CD14-positive monocyte (primary cell): ENCODE results near the gene CPO. TPM values are rescaled to one million over a fixed set of nuclear protein-coding genes. Genes with fewer than 3 reads are reported as not detected.

Experiments used
- DNase-seq, 3 donors: peaks; one replicate each; pipeline ENCODE4 v3.0.0-alpha.2; 2011 to 2022
- H2AFZ ChIP-seq: 2 replicates; pipeline ENCODE4 v1.6.0; 2012; ENCODE audit warnings: mild to moderate bottlenecking, low read depth, low read length, inconsistent platforms; ENCODE audit not compliant: insufficient read depth, poor library complexity, severe bottlenecking
- H3K27ac ChIP-seq, 2 donors: 1 replicate in 1 of 2; 2 replicates in 1 of 2; pipeline ENCODE4 v1.5.1; 2012 to 2013; ENCODE audit warnings: low read length in 2 of 2, control low read depth in 1 of 2, inconsistent platforms in 1 of 2, low read depth in 1 of 2, mild to moderate bottlenecking in 1 of 2
- H3K27me3 ChIP-seq, 2 donors: one replicate each; pipeline versions ENCODE4 v1.6.0 to v1.6.1; 2011 to 2013; ENCODE audit warnings: low read length in 2 of 2; ENCODE audit not compliant: control insufficient read depth in 2 of 2, insufficient read depth in 2 of 2
- H3K36me3 ChIP-seq, 2 donors: replicated peaks in 1 of 2; 1 replicate in 1 of 2; 2 replicates in 1 of 2; pipeline versions ENCODE4 v1.5.1 to v1.6.1; 2012 to 2013; ENCODE audit warnings: low read length in 2 of 2, control low read depth in 1 of 2, inconsistent platforms in 1 of 2, mild to moderate bottlenecking in 1 of 2; ENCODE audit not compliant: insufficient read depth in 2 of 2, control insufficient read depth in 1 of 2
- H3K4me1 ChIP-seq, 2 donors: 1 replicate in 1 of 2; 2 replicates in 1 of 2; pipeline versions ENCODE4 v1.5.1 to v1.6.1; 2012 to 2013; ENCODE audit warnings: low read length in 2 of 2, control low read depth in 1 of 2, inconsistent platforms in 1 of 2, mild to moderate bottlenecking in 1 of 2, moderate library complexity in 1 of 2; ENCODE audit not compliant: insufficient read depth in 2 of 2, control insufficient read depth in 1 of 2
- H3K4me2 ChIP-seq: replicated peaks from 2 replicates; pipeline ENCODE3; 2012; ENCODE audit warnings: low read length, moderate library complexity, mild to moderate bottlenecking; ENCODE audit not compliant: poor library complexity, severe bottlenecking; ENCODE audit errors: extremely low read depth
- H3K4me3 ChIP-seq, 3 experiments: fragments of 200-600 bp in 1 of 3; sonication (generic) in 1 of 3; replicated peaks in 1 of 3; 1 replicate in 2 of 3; 2 replicates in 1 of 3; pipeline ENCODE4 v1.5.1; 2011 to 2013; ENCODE audit warnings: low read length in 3 of 3, mild to moderate bottlenecking in 3 of 3, control low read depth in 2 of 3, low read depth in 2 of 3, inconsistent platforms in 1 of 3, moderate library complexity in 1 of 3
- H3K79me2 ChIP-seq: 2 replicates; pipeline ENCODE4 v1.6.0; 2012; ENCODE audit warnings: mild to moderate bottlenecking, control low read depth, inconsistent platforms, low read length, moderate library complexity; ENCODE audit not compliant: insufficient read depth
- H3K9ac ChIP-seq: 2 replicates; pipeline ENCODE4 v1.6.0; 2017; ENCODE audit warnings: low read length, mild to moderate bottlenecking; ENCODE audit not compliant: insufficient read depth, poor library complexity, severe bottlenecking
- H3K9me3 ChIP-seq, 2 donors: replicated peaks in 1 of 2; 1 replicate in 1 of 2; 2 replicates in 1 of 2; pipeline versions ENCODE4 v1.5.1 to v1.6.1; 2012 to 2013; ENCODE audit warnings: low read length in 2 of 2, control low read depth in 1 of 2; ENCODE audit not compliant: control insufficient read depth in 1 of 2, insufficient read depth in 1 of 2
- H4K20me1 ChIP-seq: 2 replicates; pipeline ENCODE4 v1.6.0; 2012; ENCODE audit warnings: mild to moderate bottlenecking, low read length, control low read depth, moderate library complexity; ENCODE audit not compliant: insufficient read depth
- H3K27ac Mint-ChIP-seq, 7 donors: one replicate each; pipeline ENCODE4 v1.8.0; 2020; ENCODE audit warnings: mild to moderate bottlenecking in 7 of 7, mixed read lengths in 7 of 7, moderate library complexity in 6 of 7, inconsistent platforms in 2 of 7
- H3K27me3 Mint-ChIP-seq, 3 donors: one replicate each; pipeline ENCODE4 v1.8.0; 2021 to 2022; ENCODE audit warnings: low read depth in 3 of 3, mild to moderate bottlenecking in 3 of 3, mixed read lengths in 3 of 3, moderate library complexity in 3 of 3, inconsistent platforms in 1 of 3
- H3K36me3 Mint-ChIP-seq, 2 donors: one replicate each; pipeline ENCODE4 v1.8.0; 2020; ENCODE audit warnings: mixed read lengths in 2 of 2, inconsistent platforms in 1 of 2, mild to moderate bottlenecking in 1 of 2
- H3K4me1 Mint-ChIP-seq: one replicate; pipeline ENCODE4 v1.8.0; 2020; ENCODE audit warnings: mild to moderate bottlenecking, mixed read lengths
- H3K4me3 Mint-ChIP-seq, 2 donors: one replicate each; pipeline ENCODE4 v1.8.0; 2020; ENCODE audit warnings: mild to moderate bottlenecking in 2 of 2, mixed read lengths in 2 of 2, moderate library complexity in 1 of 2
- H3K9me3 Mint-ChIP-seq, 7 donors: one replicate each; pipeline ENCODE4 v1.8.0; 2020 to 2022; ENCODE audit warnings: mixed read lengths in 7 of 7, mild to moderate bottlenecking in 6 of 7, moderate library complexity in 6 of 7, inconsistent platforms in 2 of 7
- CTCF ChIP-seq: fragments of 200-600 bp; IDR thresholded peaks from one replicate; pipeline ENCODE4 v1.8.0; 2022; ENCODE audit warnings: antibody characterized with exemption, mild to moderate bottlenecking
- WGBS: methylation state at CpG from one replicate; pipeline ENCODE4 v1.1.5; 2013; ENCODE audit warnings: missing lambda C conversion rate; ENCODE audit not compliant: insufficient coverage; 5-methylcytosine and 5-hydroxymethylcytosine counted together
- intact Hi-C, 2 donors: fragments of 100-400 bp; cut with micrococcal nuclease; formaldehyde crosslinking; loops; one replicate each; pipeline versions ENCODE4 v1.15.0 to v1.15.1; 2023
- polyA plus RNA-seq, 3 donors: library from polyadenylated mRNA; depleted of rRNA in 1 of 3; unstranded in 2 of 3; stranded (reverse) in 1 of 3; fragments of 300-500 nt in 2 of 3; fragments of >200 nt in 1 of 3; fragmentation: Illumina TruSeq in 2 of 3; gene quantifications; 1 replicate in 2 of 3; 2 replicates in 1 of 3; pipeline ENCODE4 v1.2.3, GENCODE V29; 2012 to 2021

The CPO gene
- polyA plus RNA-seq, 3 donors, result not detected

- H3K9me3 ChIP-seq, result no peaks in the 10 kb centered on the region
- no peak overlapping the region for H3K4me2 ChIP-seq
- DNase-seq, result no peak
- peaks cover 0 to 2% (median 0%) of the 10 kb centered on the region in 7 donors for H3K9me3 Mint-ChIP-seq
- H3K4me1 ChIP-seq, result peaks cover 14 to 16% of the 10 kb centered on the region in 2 donors
- H3K9ac ChIP-seq, result no peak overlapping the region
- intact Hi-C loops, result no loop called here
- H3K79me2 ChIP-seq, result no peaks in the 10 kb centered on the region
- no peak overlapping the region for H3K4me3 ChIP-seq
- no peaks in the 10 kb centered on the region for H3K36me3 ChIP-seq
- no peak overlapping the region for H3K4me3 Mint-ChIP-seq
- peaks cover 13% of the 10 kb centered on the region for H3K4me1 Mint-ChIP-seq
- no CpG with 5 or more reads among the region's 4 CpGs for WGBS
- H3K27ac ChIP-seq, result no peak overlapping the region
- H3K36me3 Mint-ChIP-seq, result no peaks in the 10 kb centered on the region
- H3K27ac Mint-ChIP-seq, result peak overlapping the region in 1 of 7 donors; percentile 8
- TF ChIP-seq CTCF, result no peak
- H3K27me3 Mint-ChIP-seq, result peaks cover 0 to 2% (median 0%) of the 10 kb centered on the region in 3 donors
- peak overlapping the region; percentile 46 for H2AFZ ChIP-seq
- no peaks in the 10 kb centered on the region for H4K20me1 ChIP-seq
- no peaks in the 10 kb centered on the region for H3K27me3 ChIP-seq
Measured at GRCh38 chr2:206993964-206994363, 54.6 kb downstream of the CPO start.

GRCh38 chr2:206996556-206997065, 57.3 kb downstream of the CPO start:
- Mint-ChIP-seq H3K36me3 (no peaks in the 10 kb centered on the region), H3K9me3 (peaks cover 2 to 9% (median 6%) of the 10 kb centered on the region in 7 donors), H3K27ac (peak overlapping the region in 1 of 7 donors; percentile 44), H3K4me1 (peaks cover 9% of the 10 kb centered on the region), H3K27me3 (no peaks in the 10 kb centered on the region), H3K4me3 (no peak overlapping the region)
- H3K36me3 ChIP-seq, result no peaks in the 10 kb centered on the region
- H2AFZ ChIP-seq, result no peak overlapping the region
- DNase-seq, result peak in 1 of 3 donors; percentile 19
- no peak overlapping the region for H3K4me3 ChIP-seq
- H3K79me2 ChIP-seq, result no peaks in the 10 kb centered on the region
- H4K20me1 ChIP-seq, result no peaks in the 10 kb centered on the region
- no peak overlapping the region for H3K9ac ChIP-seq
- intact Hi-C loops, result no loop called here
- no peak overlapping the region for H3K4me2 ChIP-seq
- peaks cover 0 to 10% of the 10 kb centered on the region in 2 donors for H3K9me3 ChIP-seq
- no peaks in the 10 kb centered on the region for H3K27me3 ChIP-seq
- TF ChIP-seq CTCF, result no peak
- H3K4me1 ChIP-seq, result peaks cover 9 to 12% of the 10 kb centered on the region in 2 donors
- no peak overlapping the region for H3K27ac ChIP-seq
